GM21619 (cell line): Measurements from ENCODE around the gene TNN.
A peak's percentile ranks its signal among the peaks of the same experiment; 100 is the strongest.
"Not testable (repeated sequence)": the region's sequence is repeated elsewhere in the genome, so short reads cannot be mapped to it uniquely, and the experiment has no call there.

Experiments used
- ATAC-seq: cut with Tn5 transposase; IDR thresholded peaks from one replicate; pipeline ENCODE4 v1.9.1; 2021; ENCODE audit not compliant: unreplicated experiment

The TNN gene

DNA sequence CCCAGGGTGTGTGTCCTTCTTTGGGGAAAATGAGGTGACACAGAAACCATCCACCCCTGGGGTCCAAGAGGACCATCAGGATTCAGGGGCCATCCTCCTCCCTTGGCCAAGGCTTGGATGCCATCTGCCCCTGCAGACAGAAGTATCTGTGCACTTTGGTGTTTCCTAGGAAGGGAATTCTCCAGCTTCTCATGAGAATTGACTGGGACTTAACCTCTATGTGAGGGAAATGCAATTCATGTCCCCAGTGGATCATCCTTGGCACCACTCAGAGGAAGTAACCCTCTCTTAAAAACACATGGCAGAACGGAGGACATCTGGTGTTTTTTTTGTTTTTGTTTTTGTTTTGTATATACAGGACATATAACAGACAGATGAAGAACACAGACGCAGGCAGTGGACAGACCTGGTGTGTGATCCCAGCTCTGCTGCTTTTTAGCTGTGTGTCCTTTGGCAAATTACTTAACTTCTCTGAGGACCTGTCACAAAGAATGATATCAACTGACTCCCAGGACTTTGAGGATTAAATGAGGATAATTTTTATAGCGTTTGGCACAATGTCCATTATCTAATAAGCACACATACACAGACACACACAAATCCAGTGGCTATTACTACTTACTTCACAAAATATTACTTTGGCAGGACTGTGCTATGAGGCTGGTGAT is 3.8 kb downstream of the TNN start:
- no peak for ATAC-seq

DNA sequence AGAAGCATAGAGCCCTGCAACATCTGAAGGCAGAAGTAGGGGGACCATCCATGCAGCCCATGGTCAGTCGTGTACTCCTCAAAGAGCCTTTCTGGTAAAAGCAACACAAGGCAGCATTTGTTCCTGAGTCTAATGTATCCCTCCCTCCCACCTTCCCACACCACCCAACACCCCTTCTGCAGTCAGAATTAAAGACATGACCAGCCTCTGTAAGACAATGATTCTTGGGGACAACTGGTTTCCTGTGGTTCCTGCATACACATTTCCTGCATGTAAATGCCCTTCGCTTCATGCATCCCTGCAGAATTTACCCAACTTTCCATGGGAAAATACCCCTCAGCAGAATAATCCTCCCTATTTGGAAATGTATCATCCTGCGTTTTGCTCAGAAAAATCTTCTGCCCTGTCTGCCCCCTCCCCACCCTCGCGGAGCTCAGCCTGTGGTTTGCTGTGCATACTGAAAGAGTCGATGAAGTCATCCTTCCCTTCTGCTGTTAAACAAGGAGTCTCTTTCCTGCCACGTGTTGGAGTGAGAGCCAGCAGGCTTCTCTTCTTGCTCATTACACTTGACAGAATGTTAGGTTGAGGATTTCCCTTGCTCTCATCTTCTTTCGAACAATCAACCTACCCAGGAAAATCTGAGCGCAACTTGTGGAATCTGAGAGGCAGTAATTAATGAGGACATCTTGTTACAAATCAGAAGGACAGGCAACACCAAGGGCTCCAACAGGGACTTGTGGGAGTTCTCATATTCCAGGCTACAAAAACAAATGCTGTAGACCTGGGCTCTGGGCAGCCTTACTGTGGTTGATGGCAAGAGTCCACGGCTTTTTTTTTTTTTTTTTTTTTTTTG is 4.7 kb downstream of the TNN start:
- ATAC-seq = peak; percentile 86

DNA sequence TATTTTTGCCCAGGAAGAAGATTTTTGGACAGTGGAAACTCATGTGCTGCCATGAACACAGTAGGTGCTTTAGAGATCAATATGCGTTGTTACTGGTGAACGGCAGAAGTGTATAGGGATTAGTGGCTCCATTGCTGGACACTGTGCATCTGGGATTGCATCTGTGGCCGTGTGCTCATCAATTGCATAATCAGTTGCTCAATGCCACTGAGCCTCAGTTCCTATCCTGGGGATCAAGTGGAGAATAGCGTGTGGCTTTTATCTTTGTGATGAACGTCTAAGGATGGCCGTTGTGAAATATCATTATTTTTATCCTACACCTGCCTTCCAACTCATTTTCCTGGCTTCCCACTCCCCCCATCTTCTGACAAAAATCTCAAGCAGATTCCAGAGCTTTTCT is 5.4 kb downstream of the TNN start:
- no peak for ATAC-seq

DNA sequence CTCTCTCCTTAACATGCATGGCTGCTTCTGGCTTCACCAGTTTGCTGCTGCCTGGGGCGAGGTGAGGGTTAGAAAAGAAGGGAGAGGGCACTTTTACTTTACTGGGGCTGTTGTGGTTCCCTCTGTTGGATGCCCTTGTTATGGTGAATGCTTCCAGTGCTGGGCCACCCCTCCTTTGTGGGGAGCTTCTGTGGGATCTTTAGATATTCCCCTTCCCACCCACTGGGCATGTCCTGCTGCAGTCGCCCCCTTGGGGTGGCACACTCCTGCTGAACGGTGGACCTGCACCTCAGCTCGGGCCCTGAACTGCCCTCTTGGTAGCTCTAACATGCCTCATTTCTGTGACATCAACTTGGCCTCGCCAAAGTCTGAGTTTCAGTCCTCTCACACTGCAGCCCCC is 6.0 kb downstream of the TNN start:
- ATAC-seq = no peak

DNA sequence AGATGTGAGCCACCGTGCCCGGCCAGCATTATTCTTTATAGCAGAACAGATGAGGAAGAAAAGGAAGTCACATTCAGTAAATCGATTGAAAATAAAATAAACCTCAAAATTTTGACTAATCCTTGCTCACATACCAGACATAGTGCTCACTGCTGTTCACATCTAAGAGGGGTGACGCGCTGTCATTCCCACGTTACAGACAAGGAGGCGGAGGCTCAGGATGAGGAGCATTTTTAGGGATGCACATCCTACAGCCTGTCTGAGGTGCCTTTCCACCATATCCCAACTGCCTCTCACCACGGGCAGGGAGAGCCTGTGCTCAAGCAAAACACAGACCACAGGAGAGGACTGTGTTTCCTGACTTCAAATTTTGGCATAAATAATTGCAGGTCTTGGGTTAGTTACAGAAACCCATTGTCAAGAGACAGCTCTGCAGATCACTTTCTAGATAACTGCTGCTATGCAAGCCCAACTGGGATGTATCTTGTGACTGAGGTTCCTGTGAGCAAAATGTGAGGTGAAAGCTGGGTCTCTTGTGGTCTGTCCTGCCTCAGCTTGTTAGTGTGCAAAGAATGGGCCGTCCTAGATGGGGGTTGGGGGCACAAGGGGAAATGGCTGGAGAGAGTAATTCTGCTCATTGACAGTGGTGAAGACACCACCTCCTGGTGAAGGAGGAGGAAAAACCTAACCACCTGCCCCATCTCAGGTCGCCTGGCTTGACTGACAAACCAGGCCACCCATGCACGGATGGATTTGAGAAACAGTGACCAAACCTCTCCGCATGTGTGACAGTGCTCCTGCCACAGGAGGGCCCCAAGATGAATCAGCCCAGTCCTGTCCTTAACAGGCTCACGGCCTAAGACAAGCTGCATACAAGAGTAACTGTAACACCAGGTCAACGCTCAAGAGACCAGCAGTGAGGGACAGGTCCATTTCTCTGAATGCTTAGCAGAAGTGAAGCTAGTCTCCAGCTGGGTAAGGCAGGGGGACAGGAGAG is 8.2 kb downstream of the TNN start:
- no peak for ATAC-seq

DNA sequence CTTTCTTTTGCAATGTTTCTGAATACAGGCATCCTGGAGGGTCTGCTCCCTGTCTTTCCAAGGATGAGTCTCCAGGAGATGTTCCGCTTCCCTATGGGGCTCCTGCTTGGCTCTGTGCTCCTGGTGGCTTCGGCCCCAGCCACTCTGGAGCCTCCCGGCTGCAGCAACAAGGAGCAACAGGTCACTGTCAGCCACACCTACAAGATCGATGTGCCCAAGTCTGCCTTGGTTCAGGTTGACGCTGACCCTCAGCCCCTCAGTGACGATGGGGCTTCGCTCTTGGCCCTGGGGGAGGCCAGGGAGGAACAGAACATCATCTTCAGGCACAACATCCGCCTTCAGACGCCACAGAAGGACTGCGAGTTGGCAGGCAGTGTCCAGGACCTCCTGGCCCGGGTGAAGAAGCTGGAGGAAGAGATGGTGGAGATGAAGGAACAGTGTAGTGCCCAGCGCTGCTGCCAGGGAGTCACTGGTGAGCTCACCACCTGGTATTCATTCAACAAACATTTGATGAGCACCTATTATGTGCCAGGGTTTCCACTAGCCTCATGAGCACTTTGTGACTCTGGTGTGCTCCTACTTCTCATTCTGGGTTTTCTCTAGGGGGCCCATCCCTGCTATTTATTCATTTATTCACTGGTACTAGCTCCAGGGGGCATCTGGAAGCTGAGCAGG is 9.9 kb downstream of the TNN start:
- ATAC-seq = no peak

DNA sequence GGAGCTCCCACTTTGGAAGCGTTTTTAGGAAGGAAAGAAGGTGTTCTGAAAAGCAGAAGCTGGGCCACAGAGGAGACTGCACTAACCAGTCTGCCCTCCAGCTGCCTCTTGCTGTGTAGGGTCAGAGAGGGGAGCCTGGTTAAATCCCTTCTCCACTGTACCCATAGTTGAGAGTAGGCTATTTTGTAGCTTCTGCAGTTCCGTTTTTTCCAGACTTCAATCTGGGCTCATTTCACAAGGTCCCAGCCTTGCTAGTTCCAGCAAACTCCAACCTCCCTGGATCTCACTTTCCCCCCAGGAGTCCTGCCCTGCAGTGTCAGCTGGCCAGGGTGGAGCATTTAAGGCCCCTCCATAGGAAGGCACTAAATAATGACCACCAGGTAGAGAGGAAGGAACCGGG is 11.0 kb downstream of the TNN start:
- no peak for ATAC-seq

DNA sequence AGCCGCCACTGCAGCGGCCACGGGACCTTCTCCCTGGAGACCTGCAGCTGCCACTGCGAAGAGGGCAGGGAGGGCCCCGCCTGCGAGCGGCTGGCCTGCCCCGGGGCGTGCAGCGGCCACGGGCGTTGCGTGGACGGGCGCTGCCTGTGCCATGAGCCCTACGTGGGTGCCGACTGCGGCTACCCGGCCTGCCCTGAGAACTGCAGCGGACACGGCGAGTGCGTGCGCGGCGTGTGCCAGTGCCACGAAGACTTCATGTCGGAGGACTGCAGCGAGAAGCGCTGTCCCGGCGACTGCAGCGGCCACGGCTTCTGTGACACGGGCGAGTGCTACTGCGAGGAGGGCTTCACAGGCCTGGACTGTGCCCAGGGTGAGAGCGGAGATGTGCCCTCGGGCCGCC is 11.7 kb downstream of the TNN start:
- ATAC-seq = no peak

DNA sequence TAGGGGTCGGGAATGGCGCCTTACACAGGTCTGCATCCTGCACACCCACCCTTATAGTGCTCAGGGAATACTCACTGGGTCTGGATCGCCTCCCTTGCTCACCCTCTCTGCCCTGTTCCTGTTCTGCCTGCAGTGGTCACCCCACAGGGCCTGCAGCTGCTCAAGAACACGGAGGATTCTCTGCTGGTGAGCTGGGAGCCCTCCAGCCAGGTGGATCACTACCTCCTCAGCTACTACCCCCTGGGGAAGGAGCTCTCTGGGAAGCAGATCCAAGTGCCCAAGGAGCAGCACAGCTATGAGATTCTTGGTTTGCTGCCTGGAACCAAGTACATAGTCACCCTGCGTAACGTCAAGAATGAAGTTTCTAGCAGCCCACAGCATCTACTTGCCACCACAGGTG is 12.4 kb downstream of the TNN start:
- ATAC-seq = no peak

DNA sequence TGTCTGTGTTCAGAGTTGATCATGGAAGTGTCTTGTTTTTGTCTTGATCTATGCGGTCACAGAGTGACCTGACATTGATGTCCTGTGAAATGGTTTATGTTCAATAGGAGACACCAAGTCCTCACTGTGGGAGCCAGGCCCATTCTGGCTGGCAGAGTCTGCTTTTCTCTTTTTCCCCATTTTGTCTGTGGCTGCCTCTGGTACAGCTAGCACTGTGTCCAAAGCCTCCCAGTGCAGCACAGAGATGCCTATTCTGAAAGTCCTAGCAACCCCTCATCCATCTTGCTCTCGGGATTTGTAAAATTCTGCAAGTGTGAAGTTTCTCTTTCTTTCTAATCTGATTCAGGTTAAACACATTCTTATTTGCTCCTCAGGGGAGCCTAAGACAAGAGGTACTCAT is 14.3 kb downstream of the TNN start:
- no peak for ATAC-seq

DNA sequence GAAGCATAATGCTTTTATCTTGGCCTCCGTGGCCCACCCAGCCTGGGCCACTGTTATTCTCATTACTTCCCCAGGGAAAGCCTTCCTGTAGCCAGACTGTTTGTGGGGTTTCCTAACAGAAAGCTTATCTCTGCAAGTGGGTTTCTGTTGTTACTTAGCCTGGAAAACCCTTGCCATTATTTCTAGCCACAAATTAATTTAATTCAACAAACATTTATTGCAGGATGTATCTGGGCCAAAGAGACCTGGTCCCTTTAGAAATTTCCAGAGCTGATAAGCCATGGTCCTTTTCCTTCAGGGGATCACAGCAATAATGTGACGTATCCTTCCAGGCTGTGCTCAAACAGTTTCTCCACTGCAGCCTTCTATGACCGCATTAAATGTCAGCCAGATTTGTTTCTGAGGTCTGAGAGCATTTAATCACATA is 20.9 kb downstream of the TNN start:
- ATAC-seq = no peak

DNA sequence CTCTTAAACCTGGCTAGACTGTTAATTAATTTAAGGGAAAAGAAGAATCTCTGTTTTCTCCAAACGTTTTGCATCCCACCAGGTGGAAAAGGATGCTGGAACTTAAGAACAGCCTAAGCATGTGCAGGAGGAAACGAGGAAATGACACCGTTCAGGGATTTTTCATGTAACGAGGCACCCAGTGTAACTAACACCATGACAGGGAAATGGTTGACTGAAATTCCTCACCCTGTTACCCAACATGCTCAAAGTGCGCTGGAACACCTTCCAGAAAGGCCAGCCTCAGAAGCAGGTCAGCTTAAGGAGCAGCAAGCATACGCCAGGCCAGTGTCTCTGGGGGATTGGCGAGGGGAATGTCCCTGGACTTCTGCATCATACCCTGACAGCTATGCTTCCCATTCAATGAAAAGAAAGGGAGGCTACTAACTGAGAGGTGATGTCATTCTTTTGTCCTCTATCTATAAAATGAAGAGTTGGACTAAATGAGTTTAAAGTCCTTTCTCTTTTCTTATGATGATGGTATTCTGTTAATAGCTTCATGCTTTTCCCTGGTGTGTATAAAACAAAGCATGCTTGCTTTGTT is 21.6 kb downstream of the TNN start:
- ATAC-seq = no peak

DNA sequence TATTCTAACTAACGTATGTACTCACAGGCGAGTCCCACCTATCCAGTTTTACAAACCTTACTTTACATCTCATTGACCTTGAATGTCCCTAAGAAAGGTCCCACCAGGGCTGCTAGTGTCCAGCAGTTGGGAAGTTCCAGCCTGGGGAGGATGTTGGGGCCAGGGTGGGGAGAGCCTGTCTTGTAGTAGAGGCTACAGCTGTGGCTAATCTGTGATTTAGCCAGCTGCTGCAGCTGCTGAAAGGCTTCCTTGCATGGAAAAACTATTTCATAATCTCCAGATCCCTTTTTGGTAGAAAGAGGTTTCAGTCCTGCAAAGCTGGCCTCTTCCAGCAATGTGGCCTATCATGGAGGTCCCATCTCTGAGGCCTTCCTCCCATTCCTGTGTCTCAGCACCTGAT is 23.1 kb downstream of the TNN start:
- ATAC-seq = no peak

DNA sequence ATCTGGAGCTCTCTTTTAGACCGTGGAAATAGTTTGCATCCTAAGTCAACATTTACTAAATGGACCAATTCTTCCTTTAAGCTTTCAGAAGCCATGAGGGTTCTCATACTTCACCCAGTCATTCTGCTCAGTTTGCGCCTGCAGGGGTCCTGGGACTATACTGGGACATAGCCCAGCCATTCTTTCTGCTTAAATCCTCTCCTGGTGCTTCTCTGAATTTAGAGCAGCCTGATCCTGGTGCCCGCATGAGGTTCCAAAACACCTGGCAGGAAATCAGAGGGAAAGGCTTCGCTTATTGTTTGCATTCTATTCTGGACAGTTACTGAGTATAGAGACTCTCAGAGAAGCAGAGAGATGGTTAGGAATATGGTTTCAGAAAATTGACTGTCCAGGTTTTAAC is 27.0 kb downstream of the TNN start:
- ATAC-seq = no peak

DNA sequence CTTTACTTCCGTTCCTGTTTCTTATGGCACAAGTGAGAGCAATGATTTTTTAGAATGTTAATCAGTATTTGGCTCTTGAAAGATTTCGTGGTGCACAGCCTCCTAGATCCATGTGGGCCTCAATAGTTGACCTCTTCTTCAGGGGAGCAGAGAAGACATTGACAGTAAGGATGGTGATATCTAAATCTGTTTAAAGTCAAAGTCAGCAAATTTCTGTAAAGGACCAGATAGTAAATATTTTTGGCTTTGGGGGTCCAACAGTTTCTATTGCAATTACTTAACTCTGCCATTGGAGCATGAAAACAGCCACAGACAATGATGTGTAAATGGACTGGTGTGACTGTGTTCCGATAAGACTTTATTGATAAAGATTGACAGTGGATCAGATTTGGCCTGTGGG is 27.4 kb downstream of the TNN start:
- ATAC-seq = no peak

DNA sequence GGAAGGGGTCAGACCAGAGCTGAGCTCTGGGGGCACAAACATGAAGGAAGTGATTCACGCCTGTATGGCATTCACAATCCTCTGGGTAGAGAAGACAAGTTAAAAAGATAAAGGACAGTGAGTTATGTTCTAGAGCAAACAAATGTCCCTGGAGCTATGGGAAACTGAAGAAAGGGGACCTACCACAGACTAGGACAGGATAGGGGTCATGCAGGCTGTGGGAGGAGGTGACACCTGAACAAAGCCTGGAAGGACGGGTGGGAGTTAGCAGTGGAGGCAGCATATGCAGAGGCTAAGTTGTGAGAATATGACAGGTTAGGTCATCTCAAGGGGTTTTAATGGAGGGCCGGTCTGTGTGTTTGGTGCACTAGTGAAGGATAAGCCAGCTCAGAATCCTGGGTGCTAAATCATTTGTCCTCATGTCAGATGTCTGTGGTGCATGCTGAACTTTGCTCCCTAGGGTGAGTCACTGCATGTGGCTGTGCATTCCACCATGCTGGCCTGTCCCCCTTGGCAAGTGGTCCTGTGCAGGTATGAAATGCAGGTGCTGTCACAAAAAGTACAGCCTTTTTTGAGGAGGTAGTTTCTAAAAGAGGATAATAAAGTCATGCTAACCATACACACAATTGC is 28.5 kb downstream of the TNN start:
- no peak for ATAC-seq

DNA sequence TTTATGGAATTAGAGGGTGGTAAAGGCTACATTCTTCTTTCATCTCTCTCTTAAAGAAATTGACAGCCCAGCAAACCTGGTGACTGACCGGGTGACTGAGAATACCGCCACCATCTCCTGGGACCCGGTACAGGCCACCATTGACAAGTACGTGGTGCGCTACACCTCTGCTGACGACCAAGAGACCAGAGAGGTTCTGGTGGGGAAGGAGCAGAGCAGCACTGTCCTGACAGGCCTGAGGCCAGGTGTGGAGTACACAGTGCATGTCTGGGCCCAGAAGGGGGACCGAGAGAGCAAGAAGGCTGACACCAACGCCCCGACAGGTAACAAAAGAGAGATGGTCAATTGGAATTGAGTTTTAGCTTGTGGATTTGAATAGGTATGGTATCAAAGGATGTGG is 29.7 kb downstream of the TNN start:
- no peak for ATAC-seq

DNA sequence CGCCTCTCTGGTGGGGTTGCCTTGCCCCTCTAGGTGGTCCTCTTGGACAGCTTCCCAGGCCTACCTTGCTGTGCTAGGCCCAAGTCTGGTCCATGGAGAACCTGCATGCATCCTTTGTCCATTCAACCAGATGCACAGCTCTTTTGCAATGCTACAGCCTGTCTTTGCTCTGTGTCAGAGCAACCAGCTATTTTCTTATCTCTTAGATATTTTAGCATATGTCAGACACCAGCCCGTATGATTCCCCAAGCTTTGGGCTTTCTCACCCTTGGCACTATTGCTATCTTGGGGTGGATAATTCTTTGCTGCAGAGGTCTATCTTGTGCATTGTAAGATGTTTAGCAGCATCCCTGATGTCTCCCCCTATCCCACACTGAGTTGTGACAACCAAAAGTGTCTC is 32.3 kb downstream of the TNN start:
- no peak for ATAC-seq

DNA sequence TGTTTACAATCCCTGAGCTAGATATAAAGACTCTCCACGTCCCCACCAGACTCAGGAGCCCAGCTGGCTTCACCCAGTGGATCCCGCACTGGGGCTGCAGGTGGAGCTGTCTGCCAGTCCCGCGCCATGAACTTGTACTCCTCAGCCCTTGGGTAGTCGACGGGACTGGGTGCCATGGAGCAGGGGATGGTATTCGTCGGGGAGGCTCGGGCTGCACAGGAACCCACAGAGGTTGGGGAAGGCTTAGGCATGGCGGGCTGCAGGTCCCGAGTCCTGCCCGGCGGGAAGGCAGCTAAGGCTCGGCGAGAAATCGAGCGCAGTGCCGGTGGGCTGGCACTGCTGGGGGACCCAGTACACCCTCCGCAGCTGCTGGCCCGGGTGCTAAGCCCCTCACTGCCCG is 34.5 kb downstream of the TNN start:
- ATAC-seq = not testable (repeated sequence)

DNA sequence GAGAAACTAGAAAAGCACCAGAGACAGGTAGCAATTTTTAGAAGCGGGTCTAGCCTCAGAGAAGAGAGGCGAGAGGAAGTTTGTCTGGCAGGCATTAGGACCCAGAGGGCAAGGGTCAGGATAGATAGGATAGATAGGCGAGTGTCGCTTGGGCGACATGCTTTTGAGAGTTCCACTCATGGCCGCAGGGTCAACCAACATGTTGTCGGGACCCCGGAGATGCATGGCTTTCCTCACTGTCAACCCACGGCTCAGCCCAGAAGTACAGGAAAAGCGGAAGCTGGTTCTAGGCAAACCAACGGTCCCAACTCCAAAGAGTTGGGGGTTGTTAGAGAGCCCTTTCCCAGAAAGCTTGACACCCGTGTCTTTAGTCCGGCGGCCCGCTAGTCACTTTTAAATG is 38.9 kb downstream of the TNN start:
- not testable (repeated sequence) for ATAC-seq
